Endodermal cell (in vitro differentiated cells): ENCODE measurements around the gene AP2A1. TPM values are rescaled to one million over a fixed set of nuclear protein-coding genes. Genes with fewer than 3 reads are reported as not detected.

ENCODE experiments used
- DNase-seq: peaks from one replicate; pipeline ENCODE4 v3.0.0-alpha.2; 2017
- H3K27ac ChIP-seq: 2 replicates; pipeline ENCODE4 v1.5.1; 2013; ENCODE audit warnings: mild to moderate bottlenecking, low read depth, low read length, moderate library complexity
- H3K27me3 ChIP-seq: 2 replicates; pipeline ENCODE4 v1.6.1; 2013; ENCODE audit warnings: mild to moderate bottlenecking, low read length, moderate library complexity; ENCODE audit not compliant: insufficient read depth, control insufficient read depth, poor library complexity, severe bottlenecking
- H3K36me3 ChIP-seq: 2 replicates; pipeline ENCODE4 v1.7.0; 2013; ENCODE audit warnings: mild to moderate bottlenecking, low read length, moderate library complexity; ENCODE audit not compliant: control insufficient read depth, insufficient read depth
- H3K4me1 ChIP-seq: one replicate; pipeline ENCODE4 v1.7.0; 2013; ENCODE audit warnings: low read length; ENCODE audit not compliant: control insufficient read depth, insufficient read depth
- H3K4me3 ChIP-seq: 2 replicates; pipeline ENCODE4 v1.5.1; 2013; ENCODE audit warnings: mild to moderate bottlenecking, low read length, moderate library complexity
- H3K9ac ChIP-seq: 2 replicates; pipeline ENCODE4 v1.6.1; 2013; ENCODE audit warnings: mild to moderate bottlenecking, low read length, moderate library complexity; ENCODE audit not compliant: poor library complexity, severe bottlenecking; ENCODE audit errors: extremely low read depth
- H3K9me3 ChIP-seq: 2 replicates; pipeline ENCODE4 v1.6.1; 2013; ENCODE audit warnings: mild to moderate bottlenecking, low read length, moderate library complexity; ENCODE audit not compliant: control insufficient read depth
- H3K27ac Mint-ChIP-seq: 2 replicates; pipeline ENCODE4 v1.8.0; 2020; ENCODE audit warnings: mixed read lengths
- H3K27me3 Mint-ChIP-seq: 2 replicates; pipeline ENCODE4 v1.8.0; 2021; ENCODE audit warnings: mild to moderate bottlenecking, mixed read lengths; ENCODE audit not compliant: insufficient read depth
- H3K36me3 Mint-ChIP-seq: 2 replicates; pipeline ENCODE4 v1.8.0; 2020; ENCODE audit warnings: low read depth, mixed read lengths
- H3K4me1 Mint-ChIP-seq: 2 replicates; pipeline ENCODE4 v1.8.0; 2020; ENCODE audit warnings: mixed read lengths
- H3K4me3 Mint-ChIP-seq: 2 replicates; pipeline ENCODE4 v1.8.0; 2020; ENCODE audit warnings: mild to moderate bottlenecking, moderate library complexity, mixed read lengths
- H3K9me3 Mint-ChIP-seq: 2 replicates; pipeline ENCODE4 v1.8.0; 2020; ENCODE audit warnings: mild to moderate bottlenecking, mixed read lengths
- WGBS, 2 experiments: methylation state at CpG; one replicate each; pipeline versions ENCODE4 v1.1.5 to v1.1.7; 2013; ENCODE audit warnings: missing lambda C conversion rate in 2 of 2, mixed read lengths in 1 of 2; ENCODE audit not compliant: insufficient coverage in 1 of 2, insufficient read length in 1 of 2; 5-methylcytosine and 5-hydroxymethylcytosine counted together
- total RNA-seq, 2 donors: library from RNA; stranded (reverse); fragmentation: NEBNext Ultra II Directional in 1 of 2; extraction: Animal tissue kit (Norgen Biotek cat#: 25700) in 1 of 2; gene quantifications; 2 replicates in 1 of 2; 3 replicates in 1 of 2; pipeline ENCODE4 v1.2.1, GENCODE V29; 2021
- TF ChIP-seq, protein P1 (sequence below): fragments of 200-600 bp; sonication (generic); conservative IDR thresholded peaks from 2 replicates; pipeline ENCODE4 v1.5.0; 2021; ENCODE audit warnings: antibody characterized with exemption, mild to moderate bottlenecking

AP2A1 gene
- total RNA-seq, 2 donors from 2014 or later, result 100 to 110 TPM

DNA sequence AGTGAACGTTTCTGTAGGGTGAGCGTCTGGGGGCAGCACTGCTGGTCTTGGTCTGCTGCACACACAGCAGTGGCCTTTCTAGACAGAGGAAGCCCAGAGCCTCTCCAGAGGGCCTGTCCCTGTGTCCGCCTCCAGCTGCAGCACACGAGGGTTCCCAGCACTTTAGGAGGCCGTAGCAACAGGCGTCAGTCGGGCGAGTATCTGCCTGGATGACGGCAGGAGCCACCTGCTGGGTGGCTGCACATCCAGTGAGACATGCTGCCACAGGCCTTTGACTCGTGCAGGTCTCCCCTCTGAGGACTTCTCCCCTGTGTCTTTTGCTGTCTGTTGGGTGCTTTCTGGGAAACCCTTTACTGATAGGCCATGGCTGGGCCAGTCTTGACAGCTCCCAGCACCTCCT, 22.1 kb downstream of the AP2A1 start:
- Mint-ChIP-seq H3K27ac (no peak overlapping the region), H3K36me3 (peaks cover 68% of the 10 kb centered on the region), H3K4me1 (peaks cover 3% of the 10 kb centered on the region), H3K9me3 (no peaks in the 10 kb centered on the region), H3K4me3 (no peak overlapping the region), H3K27me3 (no peaks in the 10 kb centered on the region)
- TF ChIP-seq, protein P1, sequence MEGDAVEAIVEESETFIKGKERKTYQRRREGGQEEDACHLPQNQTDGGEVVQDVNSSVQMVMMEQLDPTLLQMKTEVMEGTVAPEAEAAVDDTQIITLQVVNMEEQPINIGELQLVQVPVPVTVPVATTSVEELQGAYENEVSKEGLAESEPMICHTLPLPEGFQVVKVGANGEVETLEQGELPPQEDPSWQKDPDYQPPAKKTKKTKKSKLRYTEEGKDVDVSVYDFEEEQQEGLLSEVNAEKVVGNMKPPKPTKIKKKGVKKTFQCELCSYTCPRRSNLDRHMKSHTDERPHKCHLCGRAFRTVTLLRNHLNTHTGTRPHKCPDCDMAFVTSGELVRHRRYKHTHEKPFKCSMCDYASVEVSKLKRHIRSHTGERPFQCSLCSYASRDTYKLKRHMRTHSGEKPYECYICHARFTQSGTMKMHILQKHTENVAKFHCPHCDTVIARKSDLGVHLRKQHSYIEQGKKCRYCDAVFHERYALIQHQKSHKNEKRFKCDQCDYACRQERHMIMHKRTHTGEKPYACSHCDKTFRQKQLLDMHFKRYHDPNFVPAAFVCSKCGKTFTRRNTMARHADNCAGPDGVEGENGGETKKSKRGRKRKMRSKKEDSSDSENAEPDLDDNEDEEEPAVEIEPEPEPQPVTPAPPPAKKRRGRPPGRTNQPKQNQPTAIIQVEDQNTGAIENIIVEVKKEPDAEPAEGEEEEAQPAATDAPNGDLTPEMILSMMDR, result no peak
- no peaks in the 10 kb centered on the region for H3K27me3 ChIP-seq
- no peak for DNase-seq
- no peaks in the 10 kb centered on the region for H3K9me3 ChIP-seq
- H3K4me3 ChIP-seq, result no peak overlapping the region
- no peak overlapping the region for H3K27ac ChIP-seq
- no peak overlapping the region for H3K9ac ChIP-seq
- WGBS, 2 experiments, result 91 to 94% methylated on average over 7 to 10 of the region's 10 CpGs
- H3K36me3 ChIP-seq, result peaks cover 34% of the 10 kb centered on the region
- no peaks in the 10 kb centered on the region for H3K4me1 ChIP-seq

GRCh38 chr19:49790866-49791265, 24.1 kb downstream of the AP2A1 start:
- 67 to 92% methylated on average over 1 to 9 of the region's 9 CpGs for WGBS, 2 experiments
- Histone ChIP-seq H3K4me3 (no peak overlapping the region), H3K36me3 (peaks cover 32% of the 10 kb centered on the region), H3K9ac (no peak overlapping the region), H3K27ac (no peak overlapping the region), H3K4me1 (no peaks in the 10 kb centered on the region), H3K9me3 (no peaks in the 10 kb centered on the region), H3K27me3 (no peaks in the 10 kb centered on the region)
- no peak overlapping the region for H3K27ac Mint-ChIP-seq
- no peak overlapping the region for H3K4me3 Mint-ChIP-seq
- H3K27me3 Mint-ChIP-seq, result no peaks in the 10 kb centered on the region
- peaks cover 65% of the 10 kb centered on the region for H3K36me3 Mint-ChIP-seq
- TF ChIP-seq, protein P1, result no peak
- no peak for DNase-seq
- H3K9me3 Mint-ChIP-seq, result no peaks in the 10 kb centered on the region
- peaks cover 3% of the 10 kb centered on the region for H3K4me1 Mint-ChIP-seq

GRCh38 chr19:49791776-49792445, 25.1 kb downstream of the AP2A1 start:
- Mint-ChIP-seq H3K27me3 (no peaks in the 10 kb centered on the region), H3K4me3 (no peak overlapping the region), H3K4me1 (no peaks in the 10 kb centered on the region), H3K9me3 (no peaks in the 10 kb centered on the region), H3K27ac (no peak overlapping the region), H3K36me3 (peaks cover 64% of the 10 kb centered on the region)
- no peak overlapping the region for H3K9ac ChIP-seq
- DNase-seq, result no peak
- no peak overlapping the region for H3K27ac ChIP-seq
- peaks cover 42% of the 10 kb centered on the region for H3K36me3 ChIP-seq
- H3K9me3 ChIP-seq, result no peaks in the 10 kb centered on the region
- WGBS, 2 experiments, result 95 to 96% methylated on average over 17 to 23 of the region's 26 CpGs
- H3K4me3 ChIP-seq, result no peak overlapping the region
- TF ChIP-seq, protein P1, result no peak
- no peaks in the 10 kb centered on the region for H3K27me3 ChIP-seq
- H3K4me1 ChIP-seq, result no peaks in the 10 kb centered on the region
